Measurements from ENCODE around the gene DIS3L. TPM values are rescaled to one million over a fixed set of nuclear protein-coding genes. Genes with fewer than 3 reads are reported as not detected.

DIS3L gene
- total and polyA plus RNA-seq, 2 of the 13 experiments (the other 11 are each of a cell fraction or from before 2014, with no cell fraction given) = 21.0 to 50.5 TPM

DNA sequence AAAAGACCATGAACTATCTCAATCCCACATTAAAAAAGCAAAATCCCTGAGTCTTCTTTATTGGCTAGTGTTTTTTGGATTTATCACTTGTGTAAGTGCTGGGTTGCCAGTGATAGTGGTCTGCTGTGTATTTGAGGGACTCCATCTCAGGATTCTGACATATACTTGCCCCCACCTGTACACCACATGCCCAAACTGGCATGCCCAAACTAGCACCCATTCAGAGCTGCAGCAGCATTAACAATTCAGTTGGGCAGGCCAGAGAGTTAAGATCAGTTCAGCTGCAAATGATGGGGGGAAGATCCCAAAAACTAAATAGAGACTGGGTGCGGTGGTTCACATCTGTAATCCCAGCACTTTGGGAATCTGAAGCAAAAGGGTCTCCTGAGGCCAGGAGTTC, 69.4 kb downstream of the DIS3L start:
- 95% methylated on average over 1 of the region's 1 CpG for WGBS (ENCODE audit: low lambda C conversion rate)
- no peak for FAIRE-seq
- intact Hi-C loops (cut with micrococcal nuclease; ENCODE audit: unreplicated experiment) = no loop called here

More for the DNA sequence above, 69.4 kb downstream of the DIS3L start:
- POLR2A ChIA-PET = no interaction called here
- Histone ChIP-seq H3K36me3 (replicated peaks in 1 of 2; ENCODE audit: control insufficient read depth in 1 of 2, insufficient read depth in 2 of 2, low read length in 2 of 2) (no peaks in the 10 kb centered on the region), H3K4me2 (ENCODE audit: low read depth, low read length) (no peak overlapping the region), H3K79me2 (ENCODE audit: insufficient read depth, low read length) (no peaks in the 10 kb centered on the region), H3K4me1 (ENCODE audit: insufficient read depth, low read length) (peaks cover 18% of the 10 kb centered on the region), H3K4me3 (replicated peaks in 1 of 3; ENCODE audit: insufficient read depth in 1 of 3, low read depth in 2 of 3, low read length in 3 of 3) (no peak overlapping the region), H3K27ac (ENCODE audit: extremely low read length, insufficient read depth, low read length) (no peak overlapping the region), H2AFZ (ENCODE audit: low read length) (no peak overlapping the region), H3K27me3 (ENCODE audit: control insufficient read depth in 1 of 2, insufficient read depth in 2 of 2, low read length in 2 of 2) (no peaks in the 10 kb centered on the region), H4K20me1 (ENCODE audit: insufficient read depth, low read length) (no peaks in the 10 kb centered on the region), H3K9me3 (ENCODE audit: low read length) (no peaks in the 10 kb centered on the region), H3K9ac (ENCODE audit: insufficient read depth, low read depth, low read length) (no peak overlapping the region)
- in situ Hi-C loops (cut with HindIII; ENCODE audit: extremely low pct_ligation_motif_present, low pct_unique_long_range_greater_than_20kb) = no loop called here
- DNase-seq (ENCODE audit: low spot score) (no peak), ATAC-seq (no peak)
- CTCF ChIA-PET (ENCODE audit: low intra/inter-chr PET ratio, low total read pairs) = no interaction called here
- TF ChIP-seq NR2F2 (IDR thresholded peaks at IDR 0.05; ENCODE audit: borderline replicate concordance, low read depth) (no peak), ZBTB1 (CRISPR knock-in tag; IDR thresholded peaks at IDR 0.05; ENCODE audit: borderline replicate concordance) (no peak)
- TF ChIP-seq, protein P1, sequence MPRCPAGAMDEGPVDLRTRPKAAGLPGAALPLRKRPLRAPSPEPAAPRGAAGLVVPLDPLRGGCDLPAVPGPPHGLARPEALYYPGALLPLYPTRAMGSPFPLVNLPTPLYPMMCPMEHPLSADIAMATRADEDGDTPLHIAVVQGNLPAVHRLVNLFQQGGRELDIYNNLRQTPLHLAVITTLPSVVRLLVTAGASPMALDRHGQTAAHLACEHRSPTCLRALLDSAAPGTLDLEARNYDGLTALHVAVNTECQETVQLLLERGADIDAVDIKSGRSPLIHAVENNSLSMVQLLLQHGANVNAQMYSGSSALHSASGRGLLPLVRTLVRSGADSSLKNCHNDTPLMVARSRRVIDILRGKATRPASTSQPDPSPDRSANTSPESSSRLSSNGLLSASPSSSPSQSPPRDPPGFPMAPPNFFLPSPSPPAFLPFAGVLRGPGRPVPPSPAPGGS (CRISPR knock-in tag; IDR thresholded peaks at IDR 0.05) = no peak
- TF ChIP-seq, protein P2, sequence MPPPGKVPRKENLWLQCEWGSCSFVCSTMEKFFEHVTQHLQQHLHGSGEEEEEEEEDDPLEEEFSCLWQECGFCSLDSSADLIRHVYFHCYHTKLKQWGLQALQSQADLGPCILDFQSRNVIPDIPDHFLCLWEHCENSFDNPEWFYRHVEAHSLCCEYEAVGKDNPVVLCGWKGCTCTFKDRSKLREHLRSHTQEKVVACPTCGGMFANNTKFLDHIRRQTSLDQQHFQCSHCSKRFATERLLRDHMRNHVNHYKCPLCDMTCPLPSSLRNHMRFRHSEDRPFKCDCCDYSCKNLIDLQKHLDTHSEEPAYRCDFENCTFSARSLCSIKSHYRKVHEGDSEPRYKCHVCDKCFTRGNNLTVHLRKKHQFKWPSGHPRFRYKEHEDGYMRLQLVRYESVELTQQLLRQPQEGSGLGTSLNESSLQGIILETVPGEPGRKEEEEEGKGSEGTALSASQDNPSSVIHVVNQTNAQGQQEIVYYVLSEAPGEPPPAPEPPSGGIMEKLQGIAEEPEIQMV (CRISPR knock-in tag; IDR thresholded peaks at IDR 0.05; ENCODE audit: low read depth) = no peak
- TF ChIP-seq, protein P3, sequence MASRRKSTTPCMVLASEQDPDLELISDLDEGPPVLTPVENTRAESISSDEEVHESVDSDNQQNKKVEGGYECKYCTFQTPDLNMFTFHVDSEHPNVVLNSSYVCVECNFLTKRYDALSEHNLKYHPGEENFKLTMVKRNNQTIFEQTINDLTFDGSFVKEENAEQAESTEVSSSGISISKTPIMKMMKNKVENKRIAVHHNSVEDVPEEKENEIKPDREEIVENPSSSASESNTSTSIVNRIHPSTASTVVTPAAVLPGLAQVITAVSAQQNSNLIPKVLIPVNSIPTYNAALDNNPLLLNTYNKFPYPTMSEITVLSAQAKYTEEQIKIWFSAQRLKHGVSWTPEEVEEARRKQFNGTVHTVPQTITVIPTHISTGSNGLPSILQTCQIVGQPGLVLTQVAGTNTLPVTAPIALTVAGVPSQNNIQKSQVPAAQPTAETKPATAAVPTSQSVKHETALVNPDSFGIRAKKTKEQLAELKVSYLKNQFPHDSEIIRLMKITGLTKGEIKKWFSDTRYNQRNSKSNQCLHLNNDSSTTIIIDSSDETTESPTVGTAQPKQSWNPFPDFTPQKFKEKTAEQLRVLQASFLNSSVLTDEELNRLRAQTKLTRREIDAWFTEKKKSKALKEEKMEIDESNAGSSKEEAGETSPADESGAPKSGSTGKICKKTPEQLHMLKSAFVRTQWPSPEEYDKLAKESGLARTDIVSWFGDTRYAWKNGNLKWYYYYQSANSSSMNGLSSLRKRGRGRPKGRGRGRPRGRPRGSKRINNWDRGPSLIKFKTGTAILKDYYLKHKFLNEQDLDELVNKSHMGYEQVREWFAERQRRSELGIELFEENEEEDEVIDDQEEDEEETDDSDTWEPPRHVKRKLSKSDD (CRISPR knock-in tag; IDR thresholded peaks at IDR 0.05; ENCODE audit: low read depth) = no peak
- TF ChIP-seq, protein P4, sequence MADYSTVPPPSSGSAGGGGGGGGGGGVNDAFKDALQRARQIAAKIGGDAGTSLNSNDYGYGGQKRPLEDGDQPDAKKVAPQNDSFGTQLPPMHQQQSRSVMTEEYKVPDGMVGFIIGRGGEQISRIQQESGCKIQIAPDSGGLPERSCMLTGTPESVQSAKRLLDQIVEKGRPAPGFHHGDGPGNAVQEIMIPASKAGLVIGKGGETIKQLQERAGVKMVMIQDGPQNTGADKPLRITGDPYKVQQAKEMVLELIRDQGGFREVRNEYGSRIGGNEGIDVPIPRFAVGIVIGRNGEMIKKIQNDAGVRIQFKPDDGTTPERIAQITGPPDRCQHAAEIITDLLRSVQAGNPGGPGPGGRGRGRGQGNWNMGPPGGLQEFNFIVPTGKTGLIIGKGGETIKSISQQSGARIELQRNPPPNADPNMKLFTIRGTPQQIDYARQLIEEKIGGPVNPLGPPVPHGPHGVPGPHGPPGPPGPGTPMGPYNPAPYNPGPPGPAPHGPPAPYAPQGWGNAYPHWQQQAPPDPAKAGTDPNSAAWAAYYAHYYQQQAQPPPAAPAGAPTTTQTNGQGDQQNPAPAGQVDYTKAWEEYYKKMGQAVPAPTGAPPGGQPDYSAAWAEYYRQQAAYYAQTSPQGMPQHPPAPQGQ (CRISPR knock-in tag; IDR thresholded peaks at IDR 0.05; ENCODE audit: borderline replicate concordance) = no peak
- BruUV-seq (replicated peaks) = no TSS peak

Data from HepG2 (cell line).